GM19328 (cell line): Measurements from ENCODE around the gene RIMBP2.
"Not testable (repeated sequence)": the region's sequence is repeated elsewhere in the genome, so short reads cannot be mapped to it uniquely, and the experiment has no call there.

Experiments used
- ATAC-seq: cut with Tn5 transposase; IDR thresholded peaks from one replicate; pipeline ENCODE4 v1.9.1; 2021; ENCODE audit warnings: mild to moderate bottlenecking, moderate library complexity; ENCODE audit not compliant: unreplicated experiment

RIMBP2 gene

GRCh38 chr12:130611026-130611905 is 104.8 kb downstream of the RIMBP2 start:
- no peak for ATAC-seq

GRCh38 chr12:130609966-130610365 is 106.1 kb downstream of the RIMBP2 start:
- no peak for ATAC-seq

GRCh38 chr12:130608831-130609230 is 107.3 kb downstream of the RIMBP2 start:
- ATAC-seq: no peak

GRCh38 chr12:130608132-130608531 is 108.0 kb downstream of the RIMBP2 start:
- ATAC-seq: no peak

- ATAC-seq: no peak
Measured at GRCh38 chr12:130606231-130606630, 109.9 kb downstream of the RIMBP2 start.

GRCh38 chr12:130603396-130603965 is 112.6 kb downstream of the RIMBP2 start:
- no peak for ATAC-seq

- no peak for ATAC-seq
Measured at GRCh38 chr12:130602251-130602650, 113.8 kb downstream of the RIMBP2 start.

GRCh38 chr12:130601327-130601726 is 114.8 kb downstream of the RIMBP2 start:
- no peak for ATAC-seq

GRCh38 chr12:130596241-130596640 is 119.9 kb downstream of the RIMBP2 start:
- no peak for ATAC-seq

GRCh38 chr12:130595566-130595965 is 120.5 kb downstream of the RIMBP2 start:
- no peak for ATAC-seq

- ATAC-seq: no peak
Measured at GRCh38 chr12:130593056-130593455, 123.0 kb downstream of the RIMBP2 start.

GRCh38 chr12:130592641-130593040 is 123.5 kb downstream of the RIMBP2 start:
- no peak for ATAC-seq

GRCh38 chr12:130591736-130592135 is 124.4 kb downstream of the RIMBP2 start:
- no peak for ATAC-seq

GRCh38 chr12:130590685-130591084 is 125.4 kb downstream of the RIMBP2 start:
- ATAC-seq: no peak

- ATAC-seq: no peak
Measured at GRCh38 chr12:130589540-130590317, 126.4 kb downstream of the RIMBP2 start.

- ATAC-seq: no peak
Measured at GRCh38 chr12:130588696-130589539, 127.2 kb downstream of the RIMBP2 start.

GRCh38 chr12:130587966-130588365 is 128.1 kb downstream of the RIMBP2 start:
- ATAC-seq: no peak

- ATAC-seq: not testable (repeated sequence)
Measured at GRCh38 chr12:130584475-130584874, 131.6 kb downstream of the RIMBP2 start.

- ATAC-seq: no peak
Measured at GRCh38 chr12:130583800-130584199, 132.3 kb downstream of the RIMBP2 start.

- ATAC-seq: no peak
Measured at GRCh38 chr12:130583317-130583716, 132.8 kb downstream of the RIMBP2 start.

- ATAC-seq: no peak
Measured at GRCh38 chr12:130582286-130582685, 133.8 kb downstream of the RIMBP2 start.
